ENCODE results near the gene XAB2. TPM values are rescaled to one million over a fixed set of nuclear protein-coding genes. Genes with fewer than 3 reads are reported as not detected.

The XAB2 gene
- total and polyA plus RNA-seq, 2 donors (not counting 3 experiments of a cell fraction or from before 2014, with no cell fraction given): 37.3 to 47.6 TPM

DNA sequence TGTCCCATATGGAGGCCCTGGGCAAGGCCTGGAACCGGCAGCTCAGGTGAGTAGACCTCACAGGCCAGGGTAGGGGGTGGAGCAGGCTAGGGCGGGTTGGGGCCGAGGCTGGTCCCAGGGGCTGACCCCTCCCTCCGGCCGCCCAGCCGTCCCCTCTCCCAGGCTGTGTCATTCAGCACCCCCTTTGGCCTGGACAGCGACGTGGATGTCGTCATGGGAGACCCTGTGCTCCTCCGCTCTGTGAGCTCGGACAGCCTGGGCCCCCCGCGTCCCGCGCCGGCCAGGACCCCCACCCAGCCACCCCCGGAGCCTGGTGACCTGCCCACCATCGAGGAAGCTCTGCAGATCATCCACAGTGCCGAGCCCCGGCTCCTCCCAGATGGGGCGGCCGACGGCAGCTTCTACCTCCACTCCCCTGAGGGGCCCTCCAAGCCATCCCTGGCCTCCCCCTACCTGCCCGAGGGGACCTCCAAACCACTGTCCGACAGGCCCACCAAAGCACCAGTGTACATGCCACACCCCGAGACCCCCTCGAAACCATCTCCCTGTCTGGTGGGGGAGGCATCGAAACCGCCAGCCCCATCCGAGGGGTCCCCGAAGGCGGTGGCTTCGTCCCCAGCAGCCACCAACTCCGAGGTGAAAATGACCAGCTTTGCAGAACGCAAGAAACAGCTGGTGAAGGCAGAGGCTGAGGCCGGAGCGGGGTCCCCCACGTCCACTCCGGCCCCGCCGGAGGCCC, 17.6 kb downstream of the XAB2 start:
- H3K9me1 ChIP-seq (replicated peaks; ENCODE audit: control insufficient read depth, extremely low read depth, insufficient read depth, low read length): no peaks in the 10 kb centered on the region
- TF ChIP-seq POLR2AphosphoS5 (IDR thresholded peaks at IDR 0.05; ENCODE audit: insufficient read depth, low read depth, low read length) (no peak), FOS (IDR thresholded peaks at IDR 0.05; ENCODE audit: borderline replicate concordance, insufficient read depth, low read length) (no peak), MYC (IDR thresholded peaks at IDR 0.05; ENCODE audit: low read depth, low read length) (no peak), EZH2 (IDR thresholded peaks at IDR 0.05; ENCODE audit: borderline replicate concordance, low read depth, low read length, severe bottlenecking) (no peak), JUN (IDR thresholded peaks at IDR 0.05; ENCODE audit: borderline replicate concordance, insufficient read depth, insufficient read length, low read depth) (no peak), GATA2 (IDR thresholded peaks at IDR 0.05; ENCODE audit: insufficient read depth, insufficient read length, low read depth, low read length) (no peak), POLR2A (IDR thresholded peaks at IDR 0.05; ENCODE audit: low read depth, low read length) (no peak)
- TF ChIP-seq, protein P1, sequence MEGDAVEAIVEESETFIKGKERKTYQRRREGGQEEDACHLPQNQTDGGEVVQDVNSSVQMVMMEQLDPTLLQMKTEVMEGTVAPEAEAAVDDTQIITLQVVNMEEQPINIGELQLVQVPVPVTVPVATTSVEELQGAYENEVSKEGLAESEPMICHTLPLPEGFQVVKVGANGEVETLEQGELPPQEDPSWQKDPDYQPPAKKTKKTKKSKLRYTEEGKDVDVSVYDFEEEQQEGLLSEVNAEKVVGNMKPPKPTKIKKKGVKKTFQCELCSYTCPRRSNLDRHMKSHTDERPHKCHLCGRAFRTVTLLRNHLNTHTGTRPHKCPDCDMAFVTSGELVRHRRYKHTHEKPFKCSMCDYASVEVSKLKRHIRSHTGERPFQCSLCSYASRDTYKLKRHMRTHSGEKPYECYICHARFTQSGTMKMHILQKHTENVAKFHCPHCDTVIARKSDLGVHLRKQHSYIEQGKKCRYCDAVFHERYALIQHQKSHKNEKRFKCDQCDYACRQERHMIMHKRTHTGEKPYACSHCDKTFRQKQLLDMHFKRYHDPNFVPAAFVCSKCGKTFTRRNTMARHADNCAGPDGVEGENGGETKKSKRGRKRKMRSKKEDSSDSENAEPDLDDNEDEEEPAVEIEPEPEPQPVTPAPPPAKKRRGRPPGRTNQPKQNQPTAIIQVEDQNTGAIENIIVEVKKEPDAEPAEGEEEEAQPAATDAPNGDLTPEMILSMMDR (IDR thresholded peaks at IDR 0.05; ENCODE audit: extremely low read depth in 1 of 2, insufficient read depth in 1 of 2, low read depth in 1 of 2, low read length in 2 of 2): no peak
- TF ChIP-seq, protein P2, sequence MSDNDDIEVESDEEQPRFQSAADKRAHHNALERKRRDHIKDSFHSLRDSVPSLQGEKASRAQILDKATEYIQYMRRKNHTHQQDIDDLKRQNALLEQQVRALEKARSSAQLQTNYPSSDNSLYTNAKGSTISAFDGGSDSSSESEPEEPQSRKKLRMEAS (IDR thresholded peaks at IDR 0.05; ENCODE audit: insufficient read depth, insufficient read length): no peak
- H3K9me3 ChIP-seq (replicated peaks; ENCODE audit: control insufficient read depth, insufficient read depth, low read length): no peaks in the 10 kb centered on the region
- dilution Hi-C loops (cut with MboI; ENCODE audit: extremely low pct_ligation_motif_present, low sequenced_read_pairs) (no loop called here), intact Hi-C loops (cut with micrococcal nuclease) (no loop called here)
- FAIRE-seq (no peak), DNase-seq (ENCODE audit: low read depth, low spot score) (no peak)
- ChIA-PET CTCF (interaction anchor here (1.5 kb wide), 1 partner anchor 43 kb away, joined by 5 read pairs; no protein-coding TSS in a partner anchor), POLR2A (no interaction called here)
- no peak overlapping the region for H3K27ac ChIP-seq (ENCODE audit: insufficient read depth, low read depth, low read length)
- H2AFZ ChIP-seq (ENCODE audit: low read depth, low read length): no peak overlapping the region
- no peak overlapping the region for H3K4me2 ChIP-seq (ENCODE audit: insufficient read depth, low read length)
- H3K79me2 ChIP-seq (ENCODE audit: control insufficient read depth, insufficient read depth, low read length): no peaks in the 10 kb centered on the region
- H3K36me3 ChIP-seq (ENCODE audit: control insufficient read depth in 2 of 2, extremely low read depth in 1 of 2, insufficient read depth in 2 of 2, low read length in 2 of 2): no peaks in the 10 kb centered on the region
- no peak overlapping the region for H3K9ac ChIP-seq (replicated peaks; ENCODE audit: extremely low read depth, insufficient read depth, low read length)
- H3K4me1 ChIP-seq (ENCODE audit: control insufficient read depth, extremely low read depth, insufficient read depth, low read length): no peaks in the 10 kb centered on the region
- H3K4me3 ChIP-seq (replicated peaks in 1 of 3; ENCODE audit: insufficient read depth in 1 of 3, low read depth in 1 of 3, low read length in 3 of 3): no peak overlapping the region
- no peaks in the 10 kb centered on the region for H4K20me1 ChIP-seq (replicated peaks; ENCODE audit: control insufficient read depth, extremely low read depth, insufficient read depth, low read length)
- no peaks in the 10 kb centered on the region for H3K27me3 ChIP-seq (ENCODE audit: control insufficient read depth in 2 of 2, insufficient read depth in 2 of 2, low read length in 2 of 2)
- no TSS peak for BruUV-seq (replicated peaks)

Measured in endothelial cell of umbilical vein (primary cell).